Lower lobe of right lung (tissue), 2 donors: ENCODE measurements around the gene GMDS. TPM values are rescaled to one million over a fixed set of nuclear protein-coding genes. Genes with fewer than 3 reads are reported as not detected.

Source experiments
- ATAC-seq, 2 donors: fragments of 200-7000 bp; cut with Tn5 transposase; one replicate each; pipeline ENCODE4 v1.9.1; 2020 to 2022; ENCODE audit warnings: mild to moderate bottlenecking in 2 of 2, moderate library complexity in 2 of 2
- DNase-seq: peaks from one replicate; pipeline ENCODE4 v3.0.0-alpha.2; 2020
- H3K27ac ChIP-seq: fragments of 200-600 bp; one replicate; pipeline ENCODE4 v1.8.0; 2022
- H3K27me3 ChIP-seq: fragments of 200-600 bp; one replicate; pipeline ENCODE4 v1.8.0; 2022; ENCODE audit warnings: low read depth
- H3K36me3 ChIP-seq: fragments of 200-600 bp; one replicate; pipeline ENCODE4 v1.8.0; 2022; ENCODE audit warnings: mild to moderate bottlenecking
- H3K4me1 ChIP-seq: fragments of 200-600 bp; one replicate; pipeline ENCODE4 v1.8.0; 2022
- H3K4me3 ChIP-seq: fragments of 200-600 bp; one replicate; pipeline ENCODE4 v1.8.0; 2022; ENCODE audit warnings: mild to moderate bottlenecking
- H3K9me3 ChIP-seq: fragments of 200-600 bp; one replicate; pipeline ENCODE4 v1.8.0; 2022
- intact Hi-C: fragments of 100-400 bp; cut with DNase I; formaldehyde crosslinking; loops from one replicate; pipeline ENCODE4 v1.11.0; 2022
- total RNA-seq: library from RNA; stranded (reverse); fragmentation: NEBNext Ultra II Directional; extraction: Animal tissue kit (Norgen Biotek cat#: 25700); gene quantifications from one replicate; pipeline ENCODE4 v1.2.1, GENCODE V29; 2021
- TF ChIP-seq, protein P1 (sequence below): fragments of 200-600 bp; IDR thresholded peaks from one replicate; pipeline ENCODE4 v1.8.0; 2022; ENCODE audit warnings: antibody characterized with exemption, mild to moderate bottlenecking
- donor health status: DM: no; HTN: yes; CAD: no; lungs with severe emphysema.

The GMDS gene
- total RNA-seq, 1 donor from 2014 or later: 12.7 TPM

DNA sequence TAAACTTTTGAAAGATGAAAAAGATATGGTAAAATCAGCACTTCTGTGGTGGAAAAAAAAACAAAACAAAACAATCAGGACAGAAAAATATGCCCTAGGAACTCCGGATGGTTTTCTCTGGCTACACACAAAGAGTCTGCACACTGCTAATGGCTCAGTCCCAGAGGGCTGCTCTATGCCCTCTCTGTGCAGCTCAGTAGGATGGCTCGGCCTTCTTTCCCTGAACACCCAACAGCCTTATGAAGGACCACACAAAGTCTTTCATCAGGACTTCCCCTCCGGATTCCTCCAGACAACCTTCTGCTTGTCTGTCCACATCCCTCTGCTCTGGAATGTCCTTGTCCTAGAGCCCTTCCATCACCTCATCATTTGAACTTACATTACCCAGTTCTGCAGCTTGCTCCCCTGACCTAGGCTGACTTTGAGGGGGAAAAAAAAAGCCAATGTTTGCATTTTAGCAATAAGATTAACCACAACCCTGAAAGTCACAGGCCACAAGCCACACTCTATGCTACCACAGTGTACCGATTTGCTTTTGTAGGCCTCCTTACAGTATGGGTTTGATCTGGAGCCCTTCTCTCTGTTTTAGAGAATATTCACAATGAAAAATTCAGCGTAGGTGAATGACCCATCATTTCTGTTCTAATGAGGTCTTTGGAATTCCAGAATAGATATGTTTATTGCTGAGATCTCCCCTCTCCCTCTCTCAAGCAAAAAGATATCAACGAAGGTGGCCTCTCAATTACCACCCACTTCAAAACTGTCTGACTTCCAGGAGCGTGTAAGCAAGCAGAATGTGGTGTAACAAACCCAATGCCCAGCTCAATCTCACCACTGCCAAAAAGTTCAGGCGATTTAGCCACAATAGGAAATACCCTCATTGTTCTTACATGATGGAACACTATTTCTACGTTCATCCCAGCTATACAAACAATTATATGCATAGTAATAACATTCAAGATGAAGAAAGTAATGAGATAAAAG is 164.0 kb downstream of the GMDS start:
- TF ChIP-seq, protein P1, sequence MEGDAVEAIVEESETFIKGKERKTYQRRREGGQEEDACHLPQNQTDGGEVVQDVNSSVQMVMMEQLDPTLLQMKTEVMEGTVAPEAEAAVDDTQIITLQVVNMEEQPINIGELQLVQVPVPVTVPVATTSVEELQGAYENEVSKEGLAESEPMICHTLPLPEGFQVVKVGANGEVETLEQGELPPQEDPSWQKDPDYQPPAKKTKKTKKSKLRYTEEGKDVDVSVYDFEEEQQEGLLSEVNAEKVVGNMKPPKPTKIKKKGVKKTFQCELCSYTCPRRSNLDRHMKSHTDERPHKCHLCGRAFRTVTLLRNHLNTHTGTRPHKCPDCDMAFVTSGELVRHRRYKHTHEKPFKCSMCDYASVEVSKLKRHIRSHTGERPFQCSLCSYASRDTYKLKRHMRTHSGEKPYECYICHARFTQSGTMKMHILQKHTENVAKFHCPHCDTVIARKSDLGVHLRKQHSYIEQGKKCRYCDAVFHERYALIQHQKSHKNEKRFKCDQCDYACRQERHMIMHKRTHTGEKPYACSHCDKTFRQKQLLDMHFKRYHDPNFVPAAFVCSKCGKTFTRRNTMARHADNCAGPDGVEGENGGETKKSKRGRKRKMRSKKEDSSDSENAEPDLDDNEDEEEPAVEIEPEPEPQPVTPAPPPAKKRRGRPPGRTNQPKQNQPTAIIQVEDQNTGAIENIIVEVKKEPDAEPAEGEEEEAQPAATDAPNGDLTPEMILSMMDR: no peak
- Histone ChIP-seq H3K9me3 (peaks cover 4% of the 10 kb centered on the region), H3K27ac (no peak overlapping the region), H3K36me3 (no peaks in the 10 kb centered on the region), H3K4me1 (no peaks in the 10 kb centered on the region), H3K27me3 (no peaks in the 10 kb centered on the region), H3K4me3 (no peak overlapping the region)
- DNase-seq (no peak), ATAC-seq (no peak)
- intact Hi-C loops: no loop called here

- intact Hi-C loops: no loop called here
- no peak for ATAC-seq
- no peaks in the 10 kb centered on the region for H3K27me3 ChIP-seq
- no peak for DNase-seq
- no peaks in the 10 kb centered on the region for H3K36me3 ChIP-seq
- H3K4me3 ChIP-seq: no peak overlapping the region
- no peak overlapping the region for H3K27ac ChIP-seq
- TF ChIP-seq, protein P1: no peak
- H3K9me3 ChIP-seq: peaks cover 4% of the 10 kb centered on the region
- no peaks in the 10 kb centered on the region for H3K4me1 ChIP-seq
Observed at GRCh38 chr6:2078888-2079287, 166.5 kb downstream of the GMDS start.

GRCh38 chr6:2077826-2078225 is 167.6 kb downstream of the GMDS start:
- no peak for DNase-seq
- no peaks in the 10 kb centered on the region for H3K4me1 ChIP-seq
- ATAC-seq: no peak
- H3K27me3 ChIP-seq: no peaks in the 10 kb centered on the region
- intact Hi-C loops: no loop called here
- H3K9me3 ChIP-seq: peaks cover 4% of the 10 kb centered on the region
- H3K36me3 ChIP-seq: no peaks in the 10 kb centered on the region
- H3K4me3 ChIP-seq: no peak overlapping the region
- H3K27ac ChIP-seq: no peak overlapping the region
- TF ChIP-seq, protein P1: no peak

- TF ChIP-seq, protein P1: no peak
- Histone ChIP-seq H3K27me3 (no peaks in the 10 kb centered on the region), H3K27ac (no peak overlapping the region), H3K4me3 (no peak overlapping the region), H3K4me1 (no peaks in the 10 kb centered on the region), H3K9me3 (no peaks in the 10 kb centered on the region), H3K36me3 (no peaks in the 10 kb centered on the region)
- ATAC-seq: no peak
- no peak for DNase-seq
- intact Hi-C loops: no loop called here
Observed at GRCh38 chr6:2073476-2073875, 171.9 kb downstream of the GMDS start.

DNA sequence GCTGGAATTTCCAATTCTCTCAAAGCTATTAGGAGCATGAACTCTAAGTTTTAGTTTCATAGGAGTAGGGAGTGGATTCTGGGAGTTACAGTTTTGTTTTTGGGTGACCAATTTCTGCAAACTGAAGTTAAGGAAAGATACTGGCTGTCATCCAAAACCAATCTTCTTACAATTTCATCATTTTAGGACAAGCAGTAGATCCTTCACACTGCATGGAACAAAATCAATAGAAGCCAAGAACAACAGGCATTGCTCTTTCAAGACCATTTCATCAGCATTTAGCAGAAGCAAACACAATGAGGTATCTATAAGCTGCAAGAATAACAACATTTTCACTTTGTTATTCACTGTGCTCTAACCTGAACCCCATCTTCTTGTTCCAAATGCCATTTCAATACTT is 173.0 kb downstream of the GMDS start:
- ATAC-seq (no peak), DNase-seq (no peak)
- Histone ChIP-seq H3K4me3 (no peak overlapping the region), H3K4me1 (no peaks in the 10 kb centered on the region), H3K36me3 (no peaks in the 10 kb centered on the region), H3K27ac (no peak overlapping the region), H3K27me3 (no peaks in the 10 kb centered on the region), H3K9me3 (no peaks in the 10 kb centered on the region)
- TF ChIP-seq, protein P1: no peak
- intact Hi-C loops: no loop called here
